Measurements from ENCODE around the gene CCDC127.
"Not testable (repeated sequence)": the region's sequence is repeated elsewhere in the genome, so short reads cannot be mapped to it uniquely, and the experiment has no call there.

GRCh38 chr5:245717-246116 lies 27.8 kb upstream of the CCDC127 start:
- not testable (repeated sequence) for TF ChIP-seq SUZ12 (IDR thresholded peaks at IDR 0.05; ENCODE audit: extremely low read depth, insufficient read depth, insufficient read length); ZNF274 (IDR thresholded peaks at IDR 0.05; ENCODE audit: low read depth, low read length); YY1 (IDR thresholded peaks at IDR 0.05; ENCODE audit: insufficient read depth, insufficient read length)
